Naive B cell (primary cell): ENCODE measurements around the gene ANP32B. TPM values are rescaled to one million over a fixed set of nuclear protein-coding genes. Genes with fewer than 3 reads are reported as not detected.
"Not testable (repeated sequence)": the region's sequence is repeated elsewhere in the genome, so short reads cannot be mapped to it uniquely, and the experiment has no call there.

Experiments used
- ATAC-seq, 2 donors: fragments of 150-1000 bp; cut with Tn5 transposase; 2 replicates each; pipeline ENCODE4 v1.10.0; 2021; ENCODE audit warnings: low read depth in 2 of 2, mild to moderate bottlenecking in 2 of 2, moderate library complexity in 2 of 2
- DNase-seq: peaks from one replicate; pipeline ENCODE4 v3.0.0; 2022
- H3K27ac Mint-ChIP-seq, 6 donors: one replicate each; pipeline ENCODE4 v1.8.0; 2020 to 2022; ENCODE audit warnings: mild to moderate bottlenecking in 6 of 6, mixed read lengths in 6 of 6, moderate library complexity in 5 of 6, inconsistent platforms in 2 of 6
- H3K27me3 Mint-ChIP-seq, 3 donors: one replicate each; pipeline ENCODE4 v1.8.0; 2021 to 2022; ENCODE audit warnings: mixed read lengths in 3 of 3, mild to moderate bottlenecking in 1 of 3
- H3K36me3 Mint-ChIP-seq, 2 donors: one replicate each; pipeline ENCODE4 v1.8.0; 2020 to 2022; ENCODE audit warnings: mixed read lengths in 2 of 2, inconsistent platforms in 1 of 2, mild to moderate bottlenecking in 1 of 2
- H3K4me1 Mint-ChIP-seq, 3 donors: one replicate each; pipeline ENCODE4 v1.8.0; 2020 to 2022; ENCODE audit warnings: mixed read lengths in 3 of 3, inconsistent platforms in 1 of 3, mild to moderate bottlenecking in 1 of 3, moderate library complexity in 1 of 3
- H3K4me3 Mint-ChIP-seq, 8 donors: one replicate each; pipeline ENCODE4 v1.8.0; 2020 to 2022; ENCODE audit warnings: mild to moderate bottlenecking in 8 of 8, mixed read lengths in 8 of 8, moderate library complexity in 8 of 8, inconsistent platforms in 2 of 8
- H3K9me3 Mint-ChIP-seq, 7 donors: one replicate each; pipeline ENCODE4 v1.8.0; 2020 to 2022; ENCODE audit warnings: mixed read lengths in 7 of 7, mild to moderate bottlenecking in 5 of 7, inconsistent platforms in 2 of 7, moderate library complexity in 1 of 7
- polyA plus RNA-seq, 6 donors: library from polyadenylated mRNA; unstranded; fragments of 300-500 nt; fragmentation: Illumina TruSeq; gene quantifications; one replicate each; pipeline ENCODE4 v1.2.3, GENCODE V29; 2021; ENCODE audit warnings: low read depth in 6 of 6

ANP32B gene
- polyA plus RNA-seq, 6 donors from 2014 or later, result 47.9 to 75.3 (median 70.6) TPM

DNA sequence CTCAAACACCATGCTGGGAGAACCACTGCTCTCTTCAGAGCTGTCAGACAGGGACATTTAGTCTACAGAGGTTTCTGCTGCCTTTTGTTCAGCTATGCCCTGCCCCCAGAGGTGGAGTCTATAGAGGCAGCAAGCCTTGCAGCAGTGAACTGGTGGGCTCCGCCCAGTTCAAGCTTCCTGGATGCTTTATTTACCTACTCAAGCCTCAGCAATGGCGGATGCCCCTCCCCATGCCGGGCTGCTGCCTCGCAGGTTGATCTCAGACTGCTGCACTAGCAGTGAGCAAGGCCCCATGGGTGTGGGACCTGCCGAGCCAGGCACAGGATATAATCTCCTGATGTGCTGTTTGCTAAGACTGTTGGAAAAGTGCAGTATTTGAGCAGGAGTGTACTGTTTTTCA lies 32.3 kb upstream of the ANP32B start:
- H3K4me3 Mint-ChIP-seq, H3K9me3 Mint-ChIP-seq, H3K4me1 Mint-ChIP-seq, H3K27ac Mint-ChIP-seq, DNase-seq, H3K36me3 Mint-ChIP-seq, ATAC-seq: not testable (repeated sequence)
- peaks cover 16 to 28% (median 21%) of the 10 kb centered on the region in 3 donors for H3K27me3 Mint-ChIP-seq

GRCh38 chr9:97954550-97954989 lies 28.6 kb upstream of the ANP32B start:
- Mint-ChIP-seq H3K27me3 (peaks cover 15 to 21% (median 18%) of the 10 kb centered on the region in 3 donors), H3K9me3 (no peaks in the 10 kb centered on the region), H3K4me1 (no peaks in the 10 kb centered on the region), H3K27ac (no peak overlapping the region), H3K4me3 (no peak overlapping the region), H3K36me3 (peaks cover 0 to 7% of the 10 kb centered on the region in 2 donors)
- DNase-seq (peak; percentile 34), ATAC-seq (peak; percentile 84 to 95)

DNA sequence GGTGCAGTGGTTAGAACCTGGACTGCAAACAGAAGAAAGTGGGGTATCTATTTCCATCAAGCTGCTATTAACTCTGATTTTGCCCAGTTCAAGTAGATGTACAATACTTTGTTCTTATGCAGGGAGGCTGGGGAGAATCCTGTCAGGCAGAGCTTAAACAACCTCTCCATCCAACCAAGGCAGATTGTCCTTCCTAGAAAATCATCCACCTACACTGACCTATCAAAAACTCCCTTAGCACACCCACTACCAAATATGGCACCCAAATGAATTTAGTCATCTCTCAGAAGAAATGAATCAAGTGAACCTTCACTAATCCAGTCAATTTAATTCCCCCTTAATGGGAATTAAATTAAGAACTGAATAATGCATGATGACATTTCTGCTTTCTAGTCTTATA lies 26.8 kb upstream of the ANP32B start:
- no peaks in the 10 kb centered on the region for H3K9me3 Mint-ChIP-seq
- no peaks in the 10 kb centered on the region for H3K4me1 Mint-ChIP-seq
- H3K27ac Mint-ChIP-seq, result no peak overlapping the region
- no peaks in the 10 kb centered on the region for H3K36me3 Mint-ChIP-seq
- H3K27me3 Mint-ChIP-seq, result peaks cover 1 to 13% (median 8%) of the 10 kb centered on the region in 3 donors
- no peak for ATAC-seq
- peak overlapping the region in 1 of 8 donors; percentile 4 for H3K4me3 Mint-ChIP-seq
- DNase-seq, result no peak

DNA sequence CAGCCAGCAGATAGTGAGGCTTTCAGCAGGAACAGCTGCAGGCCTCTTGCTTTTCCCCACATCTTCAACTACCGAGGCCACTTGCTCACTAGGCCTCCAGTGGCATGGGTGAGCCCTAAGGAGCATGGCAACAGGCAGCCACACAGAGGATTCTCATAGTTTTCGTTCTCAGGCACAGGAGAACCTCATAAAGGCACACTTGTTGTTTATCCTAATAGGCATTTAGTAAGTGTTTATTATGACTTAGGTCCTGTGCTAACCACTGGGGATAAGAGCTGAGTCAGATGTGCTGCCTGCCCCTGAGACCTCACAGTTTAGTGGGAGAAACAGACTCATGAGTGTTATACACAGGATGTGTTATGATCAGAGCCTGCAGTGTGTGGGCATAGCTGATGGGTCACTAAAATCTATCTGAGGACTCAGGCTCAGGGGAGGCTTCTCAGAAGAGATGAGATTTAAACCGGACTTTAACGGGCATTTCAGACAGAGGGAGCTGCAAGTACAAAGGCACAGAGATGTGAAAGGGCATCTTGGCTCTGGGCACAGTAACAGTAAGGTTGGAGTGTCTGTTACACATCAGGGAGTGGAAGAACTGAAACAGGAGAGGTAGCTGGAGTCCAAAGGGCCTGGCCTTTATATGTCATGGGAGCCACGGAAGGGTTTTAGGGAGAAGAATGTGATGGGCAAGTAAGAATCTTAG lies 24.2 kb upstream of the ANP32B start:
- DNase-seq, result no peak
- peak overlapping the region in 2 of 6 donors; percentile 12 to 29 for H3K27ac Mint-ChIP-seq
- peaks cover 0 to 9% (median 0%) of the 10 kb centered on the region in 3 donors for H3K27me3 Mint-ChIP-seq
- no peak for ATAC-seq
- H3K4me1 Mint-ChIP-seq, result no peaks in the 10 kb centered on the region
- no peaks in the 10 kb centered on the region for H3K9me3 Mint-ChIP-seq
- H3K4me3 Mint-ChIP-seq, result no peak overlapping the region
- peaks cover 0 to 3% of the 10 kb centered on the region in 2 donors for H3K36me3 Mint-ChIP-seq

DNA sequence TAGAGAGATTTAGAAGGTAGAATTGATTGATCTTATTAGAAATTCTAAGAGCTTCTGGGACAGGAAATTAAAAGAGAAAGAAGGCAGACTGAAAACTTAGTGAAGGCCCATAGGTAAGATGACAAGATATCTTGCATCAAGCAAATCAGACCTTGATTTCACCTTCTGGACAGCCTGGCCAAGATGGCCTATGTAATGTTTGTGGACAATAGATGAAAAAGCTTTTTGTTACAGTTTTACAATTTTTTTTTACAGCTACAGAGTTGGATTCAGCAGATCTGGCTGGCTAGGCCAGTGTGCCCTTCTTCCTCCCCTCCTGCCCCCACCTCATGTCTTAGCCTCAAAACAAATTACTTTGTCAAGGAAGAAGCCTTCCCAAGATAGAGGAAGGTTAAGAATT lies 23.6 kb upstream of the ANP32B start:
- no peaks in the 10 kb centered on the region for H3K9me3 Mint-ChIP-seq
- DNase-seq, result no peak
- no peaks in the 10 kb centered on the region for H3K4me1 Mint-ChIP-seq
- ATAC-seq, result no peak
- peaks cover 0 to 5% (median 3%) of the 10 kb centered on the region in 3 donors for H3K27me3 Mint-ChIP-seq
- H3K27ac Mint-ChIP-seq, result peak overlapping the region in 2 of 6 donors; percentile 12 to 18
- no peak overlapping the region for H3K4me3 Mint-ChIP-seq
- H3K36me3 Mint-ChIP-seq, result peaks cover 0 to 3% of the 10 kb centered on the region in 2 donors

GRCh38 chr9:97960678-97961328 lies 22.3 kb upstream of the ANP32B start:
- H3K27ac Mint-ChIP-seq, H3K36me3 Mint-ChIP-seq, ATAC-seq, H3K4me3 Mint-ChIP-seq, H3K9me3 Mint-ChIP-seq, H3K27me3 Mint-ChIP-seq, DNase-seq, H3K4me1 Mint-ChIP-seq: not testable (repeated sequence)

GRCh38 chr9:97961361-97961760 lies 21.8 kb upstream of the ANP32B start:
- Mint-ChIP-seq H3K9me3 (no peaks in the 10 kb centered on the region), H3K4me1 (no peaks in the 10 kb centered on the region), H3K27ac (no peak overlapping the region), H3K27me3 (peaks cover 0 to 5% (median 3%) of the 10 kb centered on the region in 3 donors), H3K4me3 (no peak overlapping the region), H3K36me3 (peaks cover 0 to 3% of the 10 kb centered on the region in 2 donors)
- DNase-seq (no peak), ATAC-seq (no peak)

DNA sequence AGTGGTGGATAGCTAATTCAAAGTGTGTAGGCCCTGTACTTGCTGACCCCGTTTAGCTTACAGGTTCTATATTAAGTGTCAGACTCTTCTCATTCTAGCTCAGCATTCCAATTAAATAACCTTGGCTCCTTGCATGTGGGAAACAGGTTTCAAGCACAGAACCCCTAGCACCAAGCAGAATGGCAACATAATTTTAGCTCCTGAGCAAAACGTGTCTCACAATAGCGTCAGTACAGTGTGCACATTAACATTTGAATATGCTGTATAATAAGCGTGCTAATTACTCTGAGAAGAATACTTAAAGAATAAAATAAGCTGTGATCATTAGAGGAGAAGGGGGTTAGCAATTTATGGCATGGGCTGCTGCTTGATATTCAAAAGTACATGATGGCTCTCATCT lies 21.0 kb upstream of the ANP32B start:
- Mint-ChIP-seq H3K27me3 (peaks cover 0 to 5% (median 3%) of the 10 kb centered on the region in 3 donors), H3K27ac (no peak overlapping the region), H3K4me3 (no peak overlapping the region), H3K4me1 (no peaks in the 10 kb centered on the region), H3K9me3 (no peaks in the 10 kb centered on the region), H3K36me3 (peaks cover 0 to 3% of the 10 kb centered on the region in 2 donors)
- DNase-seq (no peak), ATAC-seq (no peak)

DNA sequence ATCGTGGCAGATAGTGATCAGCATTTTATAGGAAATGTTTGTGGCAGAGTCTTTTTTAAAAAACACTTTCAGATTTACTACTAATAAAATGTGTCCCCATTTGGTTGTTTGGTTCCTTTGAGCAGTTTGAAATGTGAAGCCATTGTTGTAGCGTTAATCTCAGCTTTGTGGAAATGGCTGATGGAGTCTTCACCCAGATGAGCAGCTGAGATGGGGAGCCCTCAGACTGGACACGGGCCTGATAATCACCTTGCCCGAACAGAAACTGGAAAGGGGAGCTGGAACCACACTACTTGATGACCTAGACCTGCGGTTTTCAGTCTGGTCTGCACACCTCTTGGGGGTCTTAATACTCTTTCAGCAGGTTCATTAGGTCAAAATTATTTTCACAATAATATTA lies 20.6 kb upstream of the ANP32B start:
- Mint-ChIP-seq H3K4me1 (no peaks in the 10 kb centered on the region), H3K27ac (no peak overlapping the region), H3K27me3 (peaks cover 2 to 5% (median 3%) of the 10 kb centered on the region in 3 donors), H3K9me3 (no peaks in the 10 kb centered on the region), H3K4me3 (no peak overlapping the region), H3K36me3 (peaks cover 0 to 3% of the 10 kb centered on the region in 2 donors)
- ATAC-seq (no peak), DNase-seq (no peak)

GRCh38 chr9:97963232-97963631 lies 19.9 kb upstream of the ANP32B start:
- no peak for DNase-seq
- no peak overlapping the region for H3K27ac Mint-ChIP-seq
- H3K27me3 Mint-ChIP-seq, result peaks cover 3 to 9% (median 5%) of the 10 kb centered on the region in 3 donors
- H3K36me3 Mint-ChIP-seq, result peaks cover 0 to 3% of the 10 kb centered on the region in 2 donors
- ATAC-seq, result no peak
- H3K4me1 Mint-ChIP-seq, result no peaks in the 10 kb centered on the region
- no peaks in the 10 kb centered on the region for H3K9me3 Mint-ChIP-seq
- H3K4me3 Mint-ChIP-seq, result no peak overlapping the region

- Mint-ChIP-seq H3K4me1 (no peaks in the 10 kb centered on the region), H3K9me3 (no peaks in the 10 kb centered on the region), H3K27me3 (peaks cover 3 to 12% (median 5%) of the 10 kb centered on the region in 3 donors), H3K27ac (peak overlapping the region in 1 of 6 donors; percentile 38), H3K36me3 (peaks cover 0 to 3% of the 10 kb centered on the region in 2 donors), H3K4me3 (no peak overlapping the region)
- DNase-seq, result no peak
- no peak for ATAC-seq
Measured at GRCh38 chr9:97964901-97965300, 18.2 kb upstream of the ANP32B start.

- H3K27ac Mint-ChIP-seq, result no peak overlapping the region
- peak in 1 of 2 donors; percentile 27 for ATAC-seq
- H3K9me3 Mint-ChIP-seq, result no peaks in the 10 kb centered on the region
- peaks cover 3 to 20% (median 5%) of the 10 kb centered on the region in 3 donors for H3K27me3 Mint-ChIP-seq
- no peak for DNase-seq
- H3K4me1 Mint-ChIP-seq, result no peaks in the 10 kb centered on the region
- no peak overlapping the region for H3K4me3 Mint-ChIP-seq
- H3K36me3 Mint-ChIP-seq, result peaks cover 0 to 3% of the 10 kb centered on the region in 2 donors
Measured at GRCh38 chr9:97966493-97966892, 16.6 kb upstream of the ANP32B start.

- Mint-ChIP-seq H3K4me1 (no peaks in the 10 kb centered on the region), H3K4me3 (no peak overlapping the region), H3K36me3 (no peaks in the 10 kb centered on the region), H3K27ac (no peak overlapping the region), H3K9me3 (peaks cover 0 to 2% (median 0%) of the 10 kb centered on the region in 7 donors), H3K27me3 (peaks cover 0 to 20% (median 5%) of the 10 kb centered on the region in 3 donors)
- DNase-seq (no peak), ATAC-seq (no peak)
Measured at GRCh38 chr9:97969014-97969413, 14.1 kb upstream of the ANP32B start.

- peaks cover 0 to 4% (median 2%) of the 10 kb centered on the region in 7 donors for H3K9me3 Mint-ChIP-seq
- no peak for ATAC-seq
- H3K4me1 Mint-ChIP-seq, result no peaks in the 10 kb centered on the region
- DNase-seq, result no peak
- H3K27me3 Mint-ChIP-seq, result peaks cover 0 to 20% (median 0%) of the 10 kb centered on the region in 3 donors
- H3K4me3 Mint-ChIP-seq, result no peak overlapping the region
- peaks cover 0 to 4% of the 10 kb centered on the region in 2 donors for H3K36me3 Mint-ChIP-seq
- peak overlapping the region in 1 of 6 donors; percentile 36 for H3K27ac Mint-ChIP-seq
Measured at GRCh38 chr9:97970165-97970564, 13.0 kb upstream of the ANP32B start.
